GM12865 (cell line): ENCODE results near the gene ZNF81.

ENCODE experiments used
- DNase-seq: peaks from one replicate; pipeline ENCODE4 v3.0.0; 2010; ENCODE audit warnings: low read depth
- H3K4me3 ChIP-seq: 2 replicates; pipeline ENCODE4 v1.5.1; 2011; ENCODE audit warnings: mild to moderate bottlenecking, low read depth, low read length, control low read depth
- TF ChIP-seq, protein P1 (sequence below): IDR thresholded peaks from 2 replicates; pipeline ENCODE4 v1.5.1; 2011; ENCODE audit warnings: low read length, control low read depth, low read depth, inconsistent platforms; ENCODE audit not compliant: insufficient read depth; ENCODE audit errors: missing control alignments

The ZNF81 gene

DNA sequence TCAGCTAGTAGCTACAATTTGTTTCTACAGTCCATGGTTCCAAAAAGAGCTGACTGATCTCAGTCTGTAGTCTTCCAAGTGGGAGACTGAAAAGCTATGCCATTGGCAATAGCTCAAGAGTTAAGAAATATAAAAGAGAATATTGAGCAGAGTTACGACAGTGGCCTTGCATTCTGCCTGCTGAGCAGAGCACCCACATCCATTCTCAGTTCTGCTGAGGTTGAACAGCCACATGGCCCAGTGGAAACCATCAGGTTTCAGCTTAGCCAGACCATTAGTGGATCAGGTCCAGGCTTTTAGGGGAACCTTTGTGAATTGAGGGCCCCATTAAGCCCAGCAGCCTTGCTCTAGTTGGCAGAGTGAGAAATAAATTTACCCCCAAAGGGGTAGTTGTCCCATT is 28.1 kb downstream of the ZNF81 start:
- H3K4me3 ChIP-seq: no peak overlapping the region
- DNase-seq: no peak
- TF ChIP-seq, protein P1, sequence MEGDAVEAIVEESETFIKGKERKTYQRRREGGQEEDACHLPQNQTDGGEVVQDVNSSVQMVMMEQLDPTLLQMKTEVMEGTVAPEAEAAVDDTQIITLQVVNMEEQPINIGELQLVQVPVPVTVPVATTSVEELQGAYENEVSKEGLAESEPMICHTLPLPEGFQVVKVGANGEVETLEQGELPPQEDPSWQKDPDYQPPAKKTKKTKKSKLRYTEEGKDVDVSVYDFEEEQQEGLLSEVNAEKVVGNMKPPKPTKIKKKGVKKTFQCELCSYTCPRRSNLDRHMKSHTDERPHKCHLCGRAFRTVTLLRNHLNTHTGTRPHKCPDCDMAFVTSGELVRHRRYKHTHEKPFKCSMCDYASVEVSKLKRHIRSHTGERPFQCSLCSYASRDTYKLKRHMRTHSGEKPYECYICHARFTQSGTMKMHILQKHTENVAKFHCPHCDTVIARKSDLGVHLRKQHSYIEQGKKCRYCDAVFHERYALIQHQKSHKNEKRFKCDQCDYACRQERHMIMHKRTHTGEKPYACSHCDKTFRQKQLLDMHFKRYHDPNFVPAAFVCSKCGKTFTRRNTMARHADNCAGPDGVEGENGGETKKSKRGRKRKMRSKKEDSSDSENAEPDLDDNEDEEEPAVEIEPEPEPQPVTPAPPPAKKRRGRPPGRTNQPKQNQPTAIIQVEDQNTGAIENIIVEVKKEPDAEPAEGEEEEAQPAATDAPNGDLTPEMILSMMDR: no peak

DNA sequence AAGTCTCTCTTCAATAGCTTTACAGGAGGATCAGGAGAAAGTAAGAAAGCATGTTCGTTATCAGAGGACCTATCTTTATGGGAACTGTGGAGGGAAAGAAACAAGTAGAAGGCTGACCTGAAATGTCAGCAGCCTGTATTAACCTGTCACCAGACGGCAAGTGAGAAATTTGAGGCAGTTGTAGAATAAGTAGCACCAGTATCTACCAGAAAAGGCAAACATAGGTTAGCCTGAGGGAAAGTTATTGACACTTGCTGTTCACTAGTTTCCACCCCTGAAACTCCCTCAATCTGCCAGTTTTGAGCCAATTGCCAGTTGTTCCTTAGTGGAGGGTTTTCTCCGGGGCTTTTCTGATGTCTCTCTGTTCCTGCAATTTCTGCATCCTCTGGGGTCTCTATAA is 36.4 kb downstream of the ZNF81 start:
- TF ChIP-seq, protein P1: no peak
- H3K4me3 ChIP-seq: no peak overlapping the region
- no peak for DNase-seq

DNA sequence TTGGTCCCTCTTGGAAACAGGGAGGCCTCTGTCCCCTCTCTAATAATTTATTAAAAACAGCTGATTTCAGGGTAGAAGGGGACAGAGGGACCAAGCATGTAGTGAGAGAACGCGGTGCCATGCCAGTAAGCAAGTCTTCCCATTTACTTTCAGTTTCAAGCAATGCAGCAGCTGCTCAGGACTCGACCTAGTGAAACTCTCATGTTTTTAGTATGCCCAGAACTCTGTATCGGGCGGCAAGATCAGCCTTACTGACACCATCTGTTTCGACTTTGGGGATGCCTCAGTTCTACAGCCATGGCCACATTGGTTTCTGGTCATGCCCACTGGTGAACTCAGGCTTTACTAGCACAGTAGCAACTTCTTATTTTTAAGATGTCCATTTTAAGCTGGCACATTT is 40.6 kb downstream of the ZNF81 start:
- no peak overlapping the region for H3K4me3 ChIP-seq
- TF ChIP-seq, protein P1: no peak
- peak; percentile 0 for DNase-seq

DNA sequence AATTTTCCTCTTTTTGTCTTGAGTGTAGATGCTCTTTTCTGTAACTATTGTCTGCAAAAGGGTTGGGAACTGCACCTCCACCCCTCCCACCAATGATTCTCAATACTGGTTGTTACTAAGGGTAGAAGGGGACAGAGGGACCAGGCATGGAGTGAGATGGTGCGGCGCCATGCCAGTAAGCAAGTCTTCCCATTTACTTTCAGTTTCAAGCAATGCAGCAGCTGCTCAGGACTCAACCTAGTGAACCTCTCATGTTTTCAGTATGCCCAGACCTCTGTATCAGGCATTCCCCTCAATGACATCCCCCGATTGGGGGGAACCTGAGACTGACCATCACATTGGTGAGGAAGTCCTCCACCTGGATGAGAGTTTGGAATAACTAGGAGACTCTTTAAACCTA is 41.5 kb downstream of the ZNF81 start:
- DNase-seq: no peak
- no peak overlapping the region for H3K4me3 ChIP-seq
- TF ChIP-seq, protein P1: no peak

DNA sequence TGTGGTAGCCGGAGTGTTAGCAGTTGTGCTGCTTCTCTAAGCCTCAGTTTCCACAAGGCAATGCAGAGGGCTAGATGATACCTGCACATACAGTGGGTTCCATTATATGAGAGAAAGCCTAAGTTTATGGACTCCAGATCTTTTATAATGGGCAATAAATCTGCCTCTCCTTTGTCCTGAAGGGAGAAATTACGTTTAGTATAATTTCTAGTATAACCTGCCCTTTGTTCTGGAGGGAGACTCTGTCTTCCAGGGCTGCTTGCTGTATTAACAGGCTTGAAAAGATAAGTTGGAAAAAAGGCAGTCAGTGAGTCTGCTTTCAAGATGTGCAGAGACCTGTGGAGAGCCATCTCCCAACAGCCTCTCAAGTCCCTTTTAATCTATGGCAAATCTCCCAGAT is 42.8 kb downstream of the ZNF81 start:
- H3K4me3 ChIP-seq: no peak overlapping the region
- TF ChIP-seq, protein P1: no peak
- no peak for DNase-seq

DNA sequence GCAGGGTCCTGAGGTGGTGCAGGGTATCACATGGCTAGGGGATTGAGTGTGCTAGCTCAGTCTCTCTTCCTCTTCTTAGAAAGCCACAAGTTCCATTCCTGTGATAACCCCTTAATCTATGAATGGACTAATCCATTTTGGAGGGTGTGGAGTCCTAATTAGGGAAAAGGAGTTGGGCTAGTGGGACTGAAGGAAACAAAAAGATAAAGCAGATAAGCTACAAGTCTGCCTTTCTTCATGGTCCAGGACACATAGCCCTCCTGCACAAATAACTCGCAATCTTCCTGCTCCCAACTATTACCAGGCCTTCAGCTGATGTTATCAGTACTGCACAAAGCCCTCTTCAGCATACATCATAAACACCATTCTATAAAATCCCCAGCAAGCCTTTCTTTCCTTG is 44.2 kb downstream of the ZNF81 start:
- H3K4me3 ChIP-seq: no peak overlapping the region
- TF ChIP-seq, protein P1: no peak

DNA sequence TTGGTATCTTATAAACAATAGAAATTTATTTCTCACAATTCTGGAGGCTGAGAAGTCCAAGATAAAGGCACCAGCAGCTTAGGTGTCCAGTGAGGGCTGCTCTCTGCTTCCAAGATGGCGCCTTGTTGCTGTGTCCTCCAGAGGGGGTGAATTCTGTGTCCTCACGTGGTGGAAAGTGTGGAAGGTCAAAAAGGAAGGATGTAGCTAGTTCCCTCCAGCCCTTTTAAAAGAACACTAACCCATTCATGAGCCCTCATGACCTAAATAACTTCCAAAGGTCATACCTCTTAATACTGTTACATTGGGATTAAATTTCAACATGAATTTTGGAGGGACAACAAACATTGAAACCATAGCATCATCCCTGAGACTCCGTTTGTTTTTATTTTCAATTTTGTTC is 48.8 kb downstream of the ZNF81 start:
- DNase-seq: no peak
- TF ChIP-seq, protein P1: no peak
- no peak overlapping the region for H3K4me3 ChIP-seq

More for the DNA sequence above, 44.2 kb downstream of the ZNF81 start:
- DNase-seq: no peak
